ENCODE data around the gene TMEM156. TPM values are rescaled to one million over a fixed set of nuclear protein-coding genes. Genes with fewer than 3 reads are reported as not detected.

Gene TMEM156
- polyA plus RNA-seq, 3 donors, result 0.25 to 0.28 TPM; not detected in 1

GRCh38 chr4:38919494-38919893, 112.7 kb downstream of the TMEM156 start:
- no peak overlapping the region for H3K27ac ChIP-seq (ENCODE audit: low read depth, low read length)
- WGBS, 3 donors, result 93 to 97% (median 96%) methylated on average over 3 of the region's 3 CpGs

GRCh38 chr4:38917481-38918025, 114.7 kb downstream of the TMEM156 start:
- 87 to 96% (median 91%) methylated on average over 8 of the region's 8 CpGs for WGBS, 3 donors
- no peak overlapping the region for H3K27ac ChIP-seq (ENCODE audit: low read depth, low read length)

Other genes with a start within 250 kb of the TMEM156 start
- under 1 TPM; 0.15 to 0.45 (median 0.18) TPM for gene TLR10, start 249.4 kb downstream of the TMEM156 start, polyA plus RNA-seq
- gene TLR1, start 227.6 kb downstream of the TMEM156 start, polyA plus RNA-seq, result 1 to 10 TPM; 2.9 to 5.9 (median 4.1) TPM
- under 1 TPM; 0.14 to 0.88 (median 0.79) TPM for gene TLR6, start 175.6 kb downstream of the TMEM156 start, polyA plus RNA-seq
- gene FAM114A1, start 164.6 kb downstream of the TMEM156 start, polyA plus RNA-seq, result 10 to 100 TPM; 11.0 to 50.7 (median 20.6) TPM
- gene KLHL5, start 29.8 kb upstream of the TMEM156 start, polyA plus RNA-seq, result 10 to 100 TPM in 2 of 3 donors, 1 to 10 TPM in 1; 6.0 to 27.6 (median 23.5) TPM
- gene WDR19, start 150.1 kb upstream of the TMEM156 start, polyA plus RNA-seq, result 10 to 100 TPM; 13.6 to 27.4 (median 26.1) TPM

All from adipose tissue (tissue), 3 donors.